Mesothelial cell of epicardium (in vitro differentiated cells): ENCODE results near the gene FZD10. TPM values are rescaled to one million over a fixed set of nuclear protein-coding genes. Genes with fewer than 3 reads are reported as not detected.

Source experiments
- DNase-seq, 2 experiments: peaks; one replicate each; pipeline ENCODE4 v3.0.0; 2021; ENCODE audit warnings: low spot score in 2 of 2; ENCODE audit not compliant: unreplicated experiment in 2 of 2
- H3K27ac Mint-ChIP-seq: 2 replicates; pipeline ENCODE4 v1.8.0; 2021; ENCODE audit warnings: mixed read lengths
- H3K27me3 Mint-ChIP-seq: 2 replicates; pipeline ENCODE4 v1.8.0; 2021; ENCODE audit warnings: low read depth, mixed read lengths
- H3K36me3 Mint-ChIP-seq: 2 replicates; pipeline ENCODE4 v1.8.0; 2021; ENCODE audit warnings: mixed read lengths
- H3K4me1 Mint-ChIP-seq: 2 replicates; pipeline ENCODE4 v1.8.0; 2021; ENCODE audit warnings: mixed read lengths
- H3K4me3 Mint-ChIP-seq: 2 replicates; pipeline ENCODE4 v1.8.0; 2021; ENCODE audit warnings: mild to moderate bottlenecking, moderate library complexity, mixed read lengths
- H3K9me3 Mint-ChIP-seq: 2 replicates; pipeline ENCODE4 v1.8.0; 2021; ENCODE audit warnings: mixed read lengths
- total RNA-seq: library from RNA; stranded (reverse); gene quantifications from 3 replicates; pipeline ENCODE4 v1.2.1, GENCODE V29; 2021
- TF ChIP-seq, protein P1 (sequence below): fragments of 200-600 bp; sonication (generic); IDR thresholded peaks from one replicate; pipeline ENCODE4 v1.5.0; 2021; ENCODE audit warnings: antibody characterized with exemption; ENCODE audit not compliant: unreplicated experiment

FZD10 gene
- total RNA-seq, 1 donor from 2014 or later = 2.5 TPM

DNA sequence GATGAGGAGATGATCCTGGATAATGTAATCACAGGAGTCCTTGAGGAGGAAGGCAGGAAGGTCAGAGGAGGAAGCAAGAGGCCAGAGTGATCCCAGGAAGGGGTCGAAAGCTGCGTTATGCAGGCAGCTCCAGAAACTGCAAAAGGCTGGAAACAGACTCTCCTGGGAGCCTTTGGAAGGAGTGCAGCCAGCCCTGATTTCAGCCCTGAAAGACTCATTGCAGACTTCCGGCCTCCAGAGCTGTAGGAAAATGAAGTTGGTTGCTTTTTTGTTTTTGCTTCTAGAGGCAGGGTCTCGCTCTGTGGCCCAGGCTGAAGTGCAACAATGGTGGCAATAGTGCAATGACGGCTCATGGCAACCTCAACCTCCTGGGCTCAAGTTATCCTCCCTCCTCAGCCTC, 44.6 kb upstream of the FZD10 start:
- H3K27ac Mint-ChIP-seq = peak overlapping the region; percentile 54
- TF ChIP-seq, protein P1, sequence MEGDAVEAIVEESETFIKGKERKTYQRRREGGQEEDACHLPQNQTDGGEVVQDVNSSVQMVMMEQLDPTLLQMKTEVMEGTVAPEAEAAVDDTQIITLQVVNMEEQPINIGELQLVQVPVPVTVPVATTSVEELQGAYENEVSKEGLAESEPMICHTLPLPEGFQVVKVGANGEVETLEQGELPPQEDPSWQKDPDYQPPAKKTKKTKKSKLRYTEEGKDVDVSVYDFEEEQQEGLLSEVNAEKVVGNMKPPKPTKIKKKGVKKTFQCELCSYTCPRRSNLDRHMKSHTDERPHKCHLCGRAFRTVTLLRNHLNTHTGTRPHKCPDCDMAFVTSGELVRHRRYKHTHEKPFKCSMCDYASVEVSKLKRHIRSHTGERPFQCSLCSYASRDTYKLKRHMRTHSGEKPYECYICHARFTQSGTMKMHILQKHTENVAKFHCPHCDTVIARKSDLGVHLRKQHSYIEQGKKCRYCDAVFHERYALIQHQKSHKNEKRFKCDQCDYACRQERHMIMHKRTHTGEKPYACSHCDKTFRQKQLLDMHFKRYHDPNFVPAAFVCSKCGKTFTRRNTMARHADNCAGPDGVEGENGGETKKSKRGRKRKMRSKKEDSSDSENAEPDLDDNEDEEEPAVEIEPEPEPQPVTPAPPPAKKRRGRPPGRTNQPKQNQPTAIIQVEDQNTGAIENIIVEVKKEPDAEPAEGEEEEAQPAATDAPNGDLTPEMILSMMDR = no peak
- no peaks in the 10 kb centered on the region for H3K36me3 Mint-ChIP-seq
- peaks cover 57% of the 10 kb centered on the region for H3K27me3 Mint-ChIP-seq
- no peak for DNase-seq
- no peaks in the 10 kb centered on the region for H3K9me3 Mint-ChIP-seq
- no peak overlapping the region for H3K4me3 Mint-ChIP-seq
- peaks cover 11% of the 10 kb centered on the region for H3K4me1 Mint-ChIP-seq

DNA sequence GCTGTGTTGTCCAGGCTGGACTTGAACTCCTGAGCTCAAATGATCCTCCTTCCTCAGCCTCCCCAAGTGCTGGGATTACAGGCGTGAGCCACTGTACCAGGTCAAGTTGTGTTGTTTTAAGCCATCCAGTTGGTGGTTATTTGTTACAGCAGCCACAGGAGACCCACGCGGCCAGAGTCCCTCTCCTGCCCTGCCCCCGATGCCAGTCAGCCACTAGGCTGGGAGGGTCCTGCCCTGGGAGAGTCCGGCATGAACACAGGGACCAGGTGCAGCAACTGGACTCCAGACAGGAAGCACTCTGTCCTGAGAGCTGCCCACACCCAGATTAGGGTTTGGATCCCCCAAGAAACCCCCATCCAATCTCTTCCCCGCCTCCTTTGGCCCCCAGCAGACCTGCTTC, 44.1 kb upstream of the FZD10 start:
- Mint-ChIP-seq H3K4me1 (peaks cover 11% of the 10 kb centered on the region), H3K27me3 (peaks cover 52% of the 10 kb centered on the region), H3K27ac (no peak overlapping the region), H3K4me3 (no peak overlapping the region), H3K9me3 (no peaks in the 10 kb centered on the region), H3K36me3 (no peaks in the 10 kb centered on the region)
- TF ChIP-seq, protein P1 = no peak
- no peak for DNase-seq

DNA sequence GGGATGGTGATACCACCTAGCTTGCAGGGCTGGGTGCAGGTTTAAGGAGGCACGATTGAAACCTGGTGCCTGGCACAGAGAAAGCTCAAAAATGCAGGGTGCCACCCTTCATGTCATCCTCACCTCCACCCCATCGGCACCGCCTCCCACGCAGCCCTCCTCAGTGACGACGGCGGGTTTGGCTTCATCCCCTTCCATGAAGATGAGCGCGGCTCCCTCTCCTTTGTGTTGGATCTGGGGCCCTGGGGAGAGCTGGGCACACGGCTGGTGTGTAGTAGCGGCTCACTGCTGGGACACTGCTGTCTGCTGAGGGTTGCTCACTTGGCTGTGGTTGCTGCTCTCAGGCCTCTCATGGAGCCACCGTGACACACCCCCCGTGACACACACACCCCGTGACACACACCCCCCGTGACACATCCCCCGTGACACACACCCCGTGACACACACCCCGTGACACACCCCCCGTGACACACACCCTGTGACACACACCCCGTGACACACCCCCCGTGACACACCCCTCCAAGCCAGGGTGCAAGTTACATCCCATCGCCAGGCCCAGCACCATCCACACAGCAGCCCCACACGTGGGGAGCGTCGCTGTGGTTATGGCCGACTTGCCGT, 42.9 kb upstream of the FZD10 start:
- TF ChIP-seq, protein P1 = no peak
- H3K27me3 Mint-ChIP-seq = peaks cover 43% of the 10 kb centered on the region

DNA sequence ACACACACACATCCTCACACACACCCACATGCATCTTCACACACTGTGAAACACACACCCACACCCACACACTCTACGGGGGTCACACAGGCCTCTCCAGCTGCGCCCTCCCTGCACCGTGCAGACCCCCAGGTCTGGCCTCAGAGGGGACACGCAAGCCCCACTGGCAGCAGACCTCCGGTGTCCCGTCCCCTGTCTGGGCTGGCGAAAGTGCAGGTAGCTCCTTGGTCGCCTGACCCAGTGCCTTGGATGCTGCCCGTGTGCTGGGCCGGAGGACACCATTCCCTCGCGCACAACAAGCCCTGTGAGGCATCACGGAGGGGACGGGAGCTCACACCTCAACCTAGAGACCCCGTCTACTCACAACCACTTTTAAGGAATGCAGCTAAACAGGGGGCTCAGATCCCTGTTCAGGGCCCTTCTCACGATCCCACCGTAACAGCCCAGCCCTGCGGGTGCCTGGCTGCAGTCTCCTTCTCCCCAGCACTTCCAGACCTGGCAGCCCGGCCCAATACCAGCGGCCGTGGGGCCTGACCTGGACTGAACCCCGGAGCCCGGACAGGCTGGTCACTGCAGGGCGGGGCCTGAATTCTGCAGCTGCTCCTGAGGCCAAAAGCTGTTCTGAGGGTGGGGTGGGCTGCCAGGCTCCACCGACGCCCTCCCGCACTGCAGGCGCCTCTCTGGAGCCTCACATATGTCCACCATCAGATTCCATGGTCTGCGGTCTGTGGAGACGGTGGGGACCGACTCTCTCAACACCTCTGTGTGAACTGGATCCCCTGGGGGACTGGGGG, 42.1 kb upstream of the FZD10 start:
- no peak overlapping the region for H3K27ac Mint-ChIP-seq
- no peaks in the 10 kb centered on the region for H3K36me3 Mint-ChIP-seq
- no peak for DNase-seq
- H3K27me3 Mint-ChIP-seq = peaks cover 39% of the 10 kb centered on the region
- no peaks in the 10 kb centered on the region for H3K9me3 Mint-ChIP-seq
- TF ChIP-seq, protein P1 = no peak
- no peak overlapping the region for H3K4me3 Mint-ChIP-seq
- H3K4me1 Mint-ChIP-seq = peaks cover 11% of the 10 kb centered on the region

More for the DNA sequence above, 42.9 kb upstream of the FZD10 start:
- Mint-ChIP-seq H3K36me3 (no peaks in the 10 kb centered on the region), H3K9me3 (no peaks in the 10 kb centered on the region), H3K27ac (no peak overlapping the region), H3K4me1 (peaks cover 11% of the 10 kb centered on the region), H3K4me3 (no peak overlapping the region)
- no peak for DNase-seq

DNA sequence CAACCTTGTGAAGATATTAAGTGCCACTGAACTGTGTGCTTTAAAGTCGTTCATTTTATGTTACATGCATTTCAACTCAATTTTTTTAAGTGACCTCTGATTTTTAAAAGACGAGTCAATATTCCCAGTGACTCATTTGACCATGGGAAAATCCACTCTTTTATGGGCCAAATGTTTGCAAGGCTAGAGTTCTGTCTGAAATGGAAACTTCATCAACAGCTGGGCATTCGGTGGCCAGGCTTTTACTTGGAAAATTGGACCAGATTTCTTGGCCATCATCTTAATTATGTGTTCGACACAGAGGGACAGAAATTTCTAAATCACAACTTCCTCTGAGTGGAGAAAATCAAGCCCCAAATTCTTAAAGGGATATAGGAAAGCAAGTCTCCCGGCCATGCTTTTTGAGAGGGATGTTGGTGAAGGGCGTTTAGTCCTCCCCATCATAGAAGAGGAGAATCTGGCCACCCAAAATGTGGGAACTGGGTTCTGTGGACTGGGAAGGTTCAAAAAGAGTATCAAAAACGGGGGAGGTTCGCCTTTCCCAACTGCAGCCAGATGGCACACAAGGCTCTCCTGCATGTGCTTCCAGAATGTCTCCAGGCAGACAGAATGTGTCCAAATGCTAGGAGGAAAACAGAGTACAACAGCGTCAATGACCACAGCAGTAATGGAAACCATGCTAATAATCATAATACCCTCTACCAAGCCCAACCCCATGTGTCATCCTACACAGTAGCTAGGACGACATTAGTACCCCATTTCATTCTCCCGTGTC, 40.9 kb upstream of the FZD10 start:
- Mint-ChIP-seq H3K27ac (no peak overlapping the region), H3K4me1 (peaks cover 10% of the 10 kb centered on the region), H3K9me3 (no peaks in the 10 kb centered on the region), H3K36me3 (no peaks in the 10 kb centered on the region), H3K27me3 (peaks cover 42% of the 10 kb centered on the region), H3K4me3 (no peak overlapping the region)
- DNase-seq = no peak
- TF ChIP-seq, protein P1 = no peak
